Omental fat pad (tissue), 4 donors: ENCODE results near the gene HSF5. TPM values are rescaled to one million over a fixed set of nuclear protein-coding genes. Genes with fewer than 3 reads are reported as not detected.

Source experiments
- ATAC-seq: fragments of 150-250 bp; one replicate; pipeline ENCODE4 v1.9.1; 2016; ENCODE audit warnings: mild to moderate bottlenecking, moderate library complexity; ENCODE audit not compliant: low FRiP score
- DNase-seq: peaks from one replicate; pipeline ENCODE4 v3.0.0-alpha.2; 2019; ENCODE audit warnings: low spot score
- total RNA-seq, 4 donors: library from RNA; depleted of rRNA; stranded (reverse); fragments of >200 nt; gene quantifications; one replicate each; pipeline ENCODE4 v1.1.0, GENCODE V29; 2016
- TF ChIP-seq, protein P1 (sequence below), 3 donors: fragments of 450-650 bp; IDR thresholded peaks; one replicate each; pipeline ENCODE4 v1.5.1; 2016 to 2017; ENCODE audit warnings: antibody characterized with exemption in 3 of 3, mild to moderate bottlenecking in 3 of 3, moderate library complexity in 2 of 3

HSF5 gene
- total RNA-seq, 4 donors from 2014 or later: 0.13 to 0.24 TPM; not detected in 2

DNA sequence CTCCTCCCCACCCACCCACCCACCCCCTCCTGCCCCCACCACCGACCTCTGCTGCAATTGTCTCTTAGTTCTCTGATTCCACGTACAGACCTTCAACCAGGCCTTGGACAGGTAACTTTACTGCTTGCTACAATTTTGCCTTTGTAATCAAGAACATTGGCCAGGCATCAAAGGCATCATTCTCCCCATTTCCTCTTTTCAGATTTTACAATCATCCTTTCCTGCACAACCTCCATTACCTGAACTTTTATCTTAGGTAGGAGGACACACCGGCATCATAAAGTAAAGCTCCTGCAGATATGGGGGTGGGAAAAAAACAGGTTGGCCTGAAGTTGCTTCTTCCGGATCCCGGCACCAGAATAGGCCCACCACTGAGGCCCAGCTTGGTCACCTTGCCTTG is 110.5 kb downstream of the HSF5 start:
- ATAC-seq: no peak
- TF ChIP-seq, protein P1, sequence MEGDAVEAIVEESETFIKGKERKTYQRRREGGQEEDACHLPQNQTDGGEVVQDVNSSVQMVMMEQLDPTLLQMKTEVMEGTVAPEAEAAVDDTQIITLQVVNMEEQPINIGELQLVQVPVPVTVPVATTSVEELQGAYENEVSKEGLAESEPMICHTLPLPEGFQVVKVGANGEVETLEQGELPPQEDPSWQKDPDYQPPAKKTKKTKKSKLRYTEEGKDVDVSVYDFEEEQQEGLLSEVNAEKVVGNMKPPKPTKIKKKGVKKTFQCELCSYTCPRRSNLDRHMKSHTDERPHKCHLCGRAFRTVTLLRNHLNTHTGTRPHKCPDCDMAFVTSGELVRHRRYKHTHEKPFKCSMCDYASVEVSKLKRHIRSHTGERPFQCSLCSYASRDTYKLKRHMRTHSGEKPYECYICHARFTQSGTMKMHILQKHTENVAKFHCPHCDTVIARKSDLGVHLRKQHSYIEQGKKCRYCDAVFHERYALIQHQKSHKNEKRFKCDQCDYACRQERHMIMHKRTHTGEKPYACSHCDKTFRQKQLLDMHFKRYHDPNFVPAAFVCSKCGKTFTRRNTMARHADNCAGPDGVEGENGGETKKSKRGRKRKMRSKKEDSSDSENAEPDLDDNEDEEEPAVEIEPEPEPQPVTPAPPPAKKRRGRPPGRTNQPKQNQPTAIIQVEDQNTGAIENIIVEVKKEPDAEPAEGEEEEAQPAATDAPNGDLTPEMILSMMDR (IDR thresholded peaks at IDR 0.05): no peak

DNA sequence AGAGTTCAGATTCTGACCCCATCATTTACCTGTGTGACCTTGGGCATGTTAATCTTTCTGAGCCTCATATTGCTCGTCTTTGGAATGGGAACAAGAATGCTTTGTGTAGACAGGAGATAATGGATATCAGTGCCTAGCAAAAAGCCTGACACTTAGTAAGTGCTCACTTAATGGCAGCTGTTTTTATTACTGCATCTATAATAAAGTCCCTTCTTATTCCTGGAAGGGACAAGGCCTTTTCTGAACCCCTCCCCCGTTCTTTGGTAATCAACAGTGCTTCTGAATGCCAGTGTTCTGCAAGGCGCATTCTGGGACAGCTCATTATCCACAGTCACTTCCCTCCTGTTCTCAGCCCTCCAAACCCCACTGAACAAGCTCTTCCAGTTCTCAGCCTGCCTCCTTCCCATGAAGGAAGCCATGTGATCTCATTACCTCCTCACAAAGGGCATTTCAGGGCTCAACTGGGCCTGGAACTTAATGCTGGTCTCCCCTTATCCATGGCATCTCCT is 111.1 kb downstream of the HSF5 start:
- ATAC-seq (no peak), DNase-seq (no peak)
- TF ChIP-seq, protein P1 (IDR thresholded peaks at IDR 0.05): no peak

More for the DNA sequence above, 110.5 kb downstream of the HSF5 start:
- no peak for DNase-seq

DNA sequence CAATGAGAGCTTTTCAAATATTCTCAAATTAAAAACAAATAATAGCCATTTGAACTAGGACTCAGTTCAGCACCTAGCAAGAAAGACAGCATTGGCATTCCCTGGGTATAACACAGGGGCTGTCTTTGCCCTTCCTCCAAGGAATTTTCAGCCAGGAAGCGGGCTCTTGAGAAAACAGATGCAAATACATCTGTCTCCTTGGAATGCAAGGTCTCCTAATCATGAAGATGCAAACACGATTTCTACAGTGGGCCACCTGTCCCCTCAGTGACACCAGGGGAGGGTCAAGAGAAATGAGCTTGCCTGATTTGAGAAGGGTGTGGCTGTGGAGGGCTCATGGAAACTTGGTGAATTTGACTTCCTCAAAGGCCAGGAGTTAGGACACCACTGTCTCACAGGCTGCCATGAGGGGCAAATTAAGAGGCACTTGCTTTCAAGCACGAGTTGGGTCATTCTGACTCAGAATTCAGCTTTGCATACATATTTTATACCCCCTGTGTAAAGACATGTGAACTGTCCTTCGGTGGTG is 111.7 kb downstream of the HSF5 start:
- ATAC-seq: no peak
- TF ChIP-seq, protein P1 (IDR thresholded peaks at IDR 0.05): no peak
- no peak for DNase-seq

DNA sequence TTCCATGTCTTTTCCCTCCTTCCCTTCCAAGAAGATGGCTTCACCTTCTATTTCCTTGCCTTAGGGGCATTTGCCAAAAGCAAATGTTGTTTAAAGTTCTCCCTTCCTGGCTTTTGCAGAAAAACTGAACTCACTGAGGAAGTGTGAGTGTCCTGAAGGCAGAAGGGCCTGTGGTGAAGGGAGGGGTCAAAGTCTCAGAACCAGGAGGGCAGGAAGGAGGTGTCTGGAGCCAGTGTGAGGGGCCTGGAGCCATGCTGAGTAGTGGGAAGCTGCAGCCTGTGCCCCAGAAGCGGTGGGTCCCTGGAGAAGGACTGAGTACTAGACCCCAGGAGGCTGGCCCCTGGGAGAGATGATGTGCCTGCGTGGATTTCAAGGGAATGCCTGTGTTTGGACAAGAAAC is 112.4 kb downstream of the HSF5 start:
- TF ChIP-seq, protein P1 (IDR thresholded peaks at IDR 0.05): no peak
- ATAC-seq: no peak

DNA sequence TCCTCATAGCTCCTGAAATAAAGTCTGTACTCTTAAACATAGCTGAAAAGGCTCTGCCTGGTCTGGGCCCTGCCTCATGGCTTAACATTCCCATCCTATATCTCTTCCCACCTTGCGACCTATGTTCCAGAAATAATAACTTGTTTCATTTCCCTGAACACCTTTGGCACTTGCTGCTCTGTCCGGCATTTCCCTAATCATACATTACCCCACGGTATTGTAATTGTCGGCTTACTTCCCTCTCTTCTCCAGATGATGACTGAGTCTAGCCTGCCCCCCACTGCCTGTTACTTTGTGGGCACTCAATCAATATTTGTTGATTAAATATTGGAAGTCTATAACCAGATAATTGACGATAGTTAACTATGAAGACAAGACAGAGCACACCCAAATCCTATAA is 113.0 kb downstream of the HSF5 start:
- TF ChIP-seq, protein P1 (IDR thresholded peaks at IDR 0.05): no peak
- DNase-seq: no peak
- ATAC-seq: no peak

More for the DNA sequence above, 112.4 kb downstream of the HSF5 start:
- no peak for DNase-seq

DNA sequence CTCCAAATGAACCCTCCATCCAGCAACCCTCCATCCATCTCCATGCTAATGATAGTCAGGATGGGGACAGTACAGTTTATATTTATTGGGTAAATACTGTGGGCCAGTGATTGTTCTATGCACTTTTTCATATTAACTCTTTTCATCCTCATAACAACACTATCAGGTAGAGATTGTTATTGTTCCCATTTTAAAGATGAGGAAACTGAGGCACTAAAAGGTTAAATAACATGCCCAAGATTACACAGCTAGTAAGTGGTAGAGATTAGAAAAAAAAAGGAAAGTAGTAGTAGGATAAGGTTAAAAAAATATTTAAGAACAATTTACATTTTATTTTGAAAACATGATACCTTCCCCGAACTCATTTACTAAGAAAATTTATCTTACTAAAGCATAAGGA is 114.3 kb downstream of the HSF5 start:
- TF ChIP-seq, protein P1 (IDR thresholded peaks at IDR 0.05): no peak
- DNase-seq (no peak), ATAC-seq (no peak)

DNA sequence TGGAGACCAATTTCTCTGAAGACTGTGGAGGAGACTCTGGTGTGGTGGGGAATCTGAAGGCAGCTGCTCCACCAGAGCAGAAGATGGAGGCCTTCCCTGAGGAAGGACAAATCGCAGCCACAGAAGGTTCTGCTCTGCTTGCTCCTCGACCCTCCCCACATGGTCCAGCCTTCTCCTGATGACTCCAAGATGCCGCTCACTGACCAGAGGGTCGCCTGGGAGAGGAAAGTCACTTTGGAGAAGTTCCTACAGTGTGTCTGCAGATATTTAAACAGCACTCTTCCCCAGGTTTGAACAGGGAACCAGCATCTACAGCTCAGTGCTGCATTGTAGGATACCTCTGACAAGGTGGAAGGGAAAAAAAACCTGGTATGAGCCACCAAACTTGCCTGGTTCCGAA is 115.2 kb downstream of the HSF5 start:
- TF ChIP-seq, protein P1 (IDR thresholded peaks at IDR 0.05): no peak
- no peak for DNase-seq
- ATAC-seq: no peak
